ENCODE results near the gene PLOD1.
A peak's percentile ranks its signal among the peaks of the same experiment; 100 is the strongest.
"Not testable (repeated sequence)": the region's sequence is repeated elsewhere in the genome, so short reads cannot be mapped to it uniquely, and the experiment has no call there.

PLOD1 gene

GRCh38 chr1:11930571-11931445 is 3.7 kb upstream of the PLOD1 start:
- no peak overlapping the region for H3K4me3 ChIP-seq (ENCODE audit: low read depth, low read length)
- TF ChIP-seq CTCF (conservative IDR thresholded peaks at IDR 0.05; ENCODE audit: low read depth, low read length), result no peak
- no peak for DNase-seq (ENCODE audit: low read depth)

- no peak for DNase-seq (ENCODE audit: low read depth)
- TF ChIP-seq CTCF (conservative IDR thresholded peaks at IDR 0.05; ENCODE audit: low read depth, low read length), result no peak
- H3K4me3 ChIP-seq (ENCODE audit: low read depth, low read length), result no peak overlapping the region
Measured at GRCh38 chr1:11931845-11932244, 2.7 kb upstream of the PLOD1 start.

- no peak for DNase-seq (ENCODE audit: low read depth)
- TF ChIP-seq CTCF (conservative IDR thresholded peaks at IDR 0.05; ENCODE audit: low read depth, low read length), result no peak
- peak overlapping the region; percentile 82 for H3K4me3 ChIP-seq (ENCODE audit: low read depth, low read length)
Measured at GRCh38 chr1:11935057-11935412, 518 bp downstream of the PLOD1 start.

GRCh38 chr1:11935733-11936132 is 1.2 kb downstream of the PLOD1 start:
- H3K4me3 ChIP-seq (ENCODE audit: low read depth, low read length); DNase-seq (ENCODE audit: low read depth): not testable (repeated sequence)

- no peak for TF ChIP-seq CTCF (conservative IDR thresholded peaks at IDR 0.05; ENCODE audit: low read depth, low read length)
- DNase-seq (ENCODE audit: low read depth), result no peak
- H3K4me3 ChIP-seq (ENCODE audit: low read depth, low read length), result no peak overlapping the region
Measured at GRCh38 chr1:11938722-11939526, 4.4 kb downstream of the PLOD1 start.

- DNase-seq (ENCODE audit: low read depth); H3K4me3 ChIP-seq (ENCODE audit: low read depth, low read length): not testable (repeated sequence)
Measured at GRCh38 chr1:11939794-11940193, 5.3 kb downstream of the PLOD1 start.

- no peak for DNase-seq (ENCODE audit: low read depth)
- no peak for TF ChIP-seq CTCF (conservative IDR thresholded peaks at IDR 0.05; ENCODE audit: low read depth, low read length)
- H3K4me3 ChIP-seq (ENCODE audit: low read depth, low read length), result no peak overlapping the region
Measured at GRCh38 chr1:11940260-11940921, 5.9 kb downstream of the PLOD1 start.

Data from choroid plexus epithelial cell (primary cell).